Tibial artery (tissue), 4 donors: Measurements from ENCODE around the gene SNRNP35.

Source experiments
- DNase-seq, 2 donors: peaks; one replicate each; pipeline ENCODE4 v3.0.0-alpha.2; 2019
- H3K27ac ChIP-seq, 2 donors: fragments of 200-600 bp; sonication (generic) in 1 of 2; 1 replicate in 1 of 2; 2 replicates in 1 of 2; pipeline ENCODE4 v1.5.1; 2018 to 2019; ENCODE audit warnings: mild to moderate bottlenecking in 1 of 2
- H3K27me3 ChIP-seq, 2 donors: fragments of 200-600 bp; sonication (generic) in 1 of 2; one replicate each; pipeline versions ENCODE4 v1.5.1 to v1.6.0; 2016 to 2019
- H3K36me3 ChIP-seq, 3 donors: fragments of 200-600 bp; sonication (generic) in 2 of 3; one replicate each; pipeline ENCODE4 v1.5.1; 2016 to 2019; ENCODE audit warnings: mild to moderate bottlenecking in 2 of 3
- H3K4me1 ChIP-seq, 4 donors: fragments of 200-600 bp; sonication (generic) in 2 of 4; 1 replicate in 3 of 4; 2 replicates in 1 of 4; pipeline ENCODE4 v1.5.1; 2016 to 2019
- H3K4me3 ChIP-seq, 2 donors: fragments of 200-600 bp; sonication (generic) in 1 of 2; 1 replicate in 1 of 2; 2 replicates in 1 of 2; pipeline ENCODE4 v1.5.1; 2018 to 2019; ENCODE audit warnings: mild to moderate bottlenecking in 2 of 2
- H3K9me3 ChIP-seq, 3 donors: fragments of 200-600 bp; sonication (generic) in 1 of 3; one replicate each; pipeline ENCODE4 v1.5.1; 2016 to 2019
- CTCF ChIP-seq, 2 experiments: fragments of 200-600 bp in 1 of 2; fragments of 450-650 bp in 1 of 2; IDR thresholded peaks; one replicate each; pipeline ENCODE4 v1.5.1; 2017 to 2019; ENCODE audit warnings: antibody characterized with exemption in 2 of 2, mild to moderate bottlenecking in 1 of 2, moderate library complexity in 1 of 2
- intact Hi-C: fragments of 100-400 bp; cut with DNase I; formaldehyde crosslinking; loops from one replicate; pipeline ENCODE4 v1.15.0; 2023; ENCODE audit warnings: low total_unique reads

The SNRNP35 gene

GRCh38 chr12:123498126-123498825 lies 40.3 kb downstream of the SNRNP35 start:
- intact Hi-C loops: no loop called here
- no peaks in the 10 kb centered on the region for H3K4me1 ChIP-seq
- no peak overlapping the region for H3K4me3 ChIP-seq
- no peak overlapping the region for H3K27ac ChIP-seq
- TF ChIP-seq CTCF (IDR thresholded peaks at IDR 0.05): no peak
- no peaks in the 10 kb centered on the region for H3K27me3 ChIP-seq
- H3K9me3 ChIP-seq: no peaks in the 10 kb centered on the region
- no peak for DNase-seq
- peaks cover 8 to 53% (median 31%) of the 10 kb centered on the region in 3 donors for H3K36me3 ChIP-seq

- no peak for DNase-seq
- H3K4me1 ChIP-seq: no peaks in the 10 kb centered on the region
These were observed 41.4 kb downstream of the SNRNP35 start for GRCh38 chr12:123499332-123499731.

GRCh38 chr12:123502163-123502704 lies 44.3 kb downstream of the SNRNP35 start:
- intact Hi-C loops: no loop called here
- TF ChIP-seq CTCF (IDR thresholded peaks at IDR 0.05): no peak

More at GRCh38 chr12:123499332-123499731, 41.4 kb downstream of the SNRNP35 start:
- no peak overlapping the region for H3K27ac ChIP-seq
- no peak for TF ChIP-seq CTCF (IDR thresholded peaks at IDR 0.05)
- intact Hi-C loops: no loop called here
- no peaks in the 10 kb centered on the region for H3K27me3 ChIP-seq
- H3K4me3 ChIP-seq: no peak overlapping the region
- peaks cover 8 to 51% (median 31%) of the 10 kb centered on the region in 3 donors for H3K36me3 ChIP-seq
- H3K9me3 ChIP-seq: no peaks in the 10 kb centered on the region

GRCh38 chr12:123506059-123506842 lies 48.3 kb downstream of the SNRNP35 start:
- Histone ChIP-seq H3K27me3 (no peaks in the 10 kb centered on the region), H3K4me3 (no peak overlapping the region), H3K27ac (no peak overlapping the region), H3K36me3 (peaks cover 6 to 50% (median 21%) of the 10 kb centered on the region in 3 donors), H3K9me3 (no peaks in the 10 kb centered on the region), H3K4me1 (no peaks in the 10 kb centered on the region)
- intact Hi-C loops: no loop called here
- no peak for DNase-seq
- TF ChIP-seq CTCF (IDR thresholded peaks at IDR 0.05): no peak

More at GRCh38 chr12:123502163-123502704, 44.3 kb downstream of the SNRNP35 start:
- no peaks in the 10 kb centered on the region for H3K9me3 ChIP-seq
- H3K36me3 ChIP-seq: peaks cover 14 to 45% (median 30%) of the 10 kb centered on the region in 3 donors
- no peaks in the 10 kb centered on the region for H3K27me3 ChIP-seq
- DNase-seq: no peak
- no peak overlapping the region for H3K4me3 ChIP-seq
- H3K4me1 ChIP-seq: no peaks in the 10 kb centered on the region
- H3K27ac ChIP-seq: no peak overlapping the region

- H3K4me1 ChIP-seq: no peaks in the 10 kb centered on the region
- intact Hi-C loops: no loop called here
- peaks cover 6 to 56% (median 26%) of the 10 kb centered on the region in 3 donors for H3K36me3 ChIP-seq
- no peak for TF ChIP-seq CTCF (IDR thresholded peaks at IDR 0.05)
- no peaks in the 10 kb centered on the region for H3K9me3 ChIP-seq
- H3K27ac ChIP-seq: no peak overlapping the region
- no peaks in the 10 kb centered on the region for H3K27me3 ChIP-seq
- no peak overlapping the region for H3K4me3 ChIP-seq
- no peak for DNase-seq
These were observed 48.9 kb downstream of the SNRNP35 start for GRCh38 chr12:123506843-123507236.
